ENCODE results near the gene DDX10. TPM values are rescaled to one million over a fixed set of nuclear protein-coding genes. Genes with fewer than 3 reads are reported as not detected.

DDX10 gene
- total and polyA plus RNA-seq, 4 donors = 20.5 to 34.2 (median 24.4) TPM

DNA sequence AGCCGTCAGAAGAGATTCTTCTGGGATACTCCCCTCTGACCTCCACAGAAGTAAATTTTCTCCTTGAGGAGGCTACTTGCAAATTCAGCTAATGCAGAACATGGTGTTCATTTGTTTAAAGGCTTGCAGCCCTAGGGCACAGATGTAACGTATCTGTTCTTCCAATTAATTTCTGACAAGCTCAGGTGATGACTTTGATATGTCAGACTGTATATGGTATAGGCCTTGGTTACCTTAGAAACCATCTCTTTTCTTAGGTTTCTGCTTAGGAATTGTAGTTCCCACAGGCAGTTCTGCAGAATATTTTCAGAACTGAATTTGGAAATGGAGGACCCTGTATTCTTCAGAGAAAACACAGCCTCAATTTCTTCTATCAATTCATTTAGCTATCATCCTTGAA is 117.1 kb downstream of the DDX10 start:
- Histone ChIP-seq H3K4me3 (ENCODE audit: low read depth, low read length) (no peak overlapping the region), H3K27me3 (ENCODE audit: control insufficient read depth, insufficient read depth, low read length) (no peaks in the 10 kb centered on the region), H3K27ac (ENCODE audit: low read depth, low read length) (no peak overlapping the region), H3K9me3 (ENCODE audit: control insufficient read depth, insufficient read depth, low read length) (peaks cover 6% of the 10 kb centered on the region), H3K36me3 (ENCODE audit: control insufficient read depth, insufficient read depth, low read length) (no peaks in the 10 kb centered on the region), H3K4me1 (ENCODE audit: control insufficient read depth, insufficient read depth, low read length) (no peaks in the 10 kb centered on the region)
- 57% methylated on average over 1 of the region's 2 CpGs for WGBS (ENCODE audit: insufficient coverage)
- DNase-seq (ENCODE audit: low read depth in 4 of 6, low spot score in 6 of 6) = no peak

DNA sequence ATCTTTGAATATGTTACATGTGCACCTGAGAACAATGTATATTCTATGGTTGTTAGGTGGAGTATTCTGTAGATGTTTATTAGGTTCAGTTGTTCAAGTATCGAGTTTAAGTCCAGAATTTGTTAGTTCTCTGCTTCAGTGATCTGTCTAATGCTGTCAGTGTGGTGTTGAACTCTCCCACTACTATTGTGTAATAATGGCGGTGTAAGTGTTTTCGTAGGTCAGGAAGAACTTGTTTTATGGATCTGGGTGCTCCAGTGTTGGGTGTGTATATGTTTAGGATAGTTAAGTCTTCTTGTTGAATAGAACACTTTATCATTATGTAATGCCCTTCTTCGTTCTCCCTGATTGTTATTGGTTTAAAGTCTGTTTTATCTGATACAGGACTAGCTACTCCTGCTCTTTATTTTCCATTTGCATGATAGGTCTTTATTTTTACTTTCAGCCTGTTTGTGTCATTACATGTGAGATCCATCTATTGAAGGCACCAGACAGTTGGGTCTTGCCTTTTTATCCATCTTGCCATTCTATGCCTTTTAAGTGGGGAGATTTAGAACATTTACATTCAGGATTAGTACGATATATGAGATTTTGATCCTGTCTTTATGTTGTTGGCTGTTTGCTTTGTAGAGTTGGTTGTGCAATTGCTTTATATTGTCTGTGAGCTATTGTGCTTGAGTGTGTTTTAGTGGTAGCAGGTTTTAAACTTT is 121.6 kb downstream of the DDX10 start:
- H3K4me3 ChIP-seq (ENCODE audit: low read depth, low read length) = no peak overlapping the region
- H3K36me3 ChIP-seq (ENCODE audit: control insufficient read depth, insufficient read depth, low read length) = no peaks in the 10 kb centered on the region
- H3K4me1 ChIP-seq (ENCODE audit: control insufficient read depth, insufficient read depth, low read length) = no peaks in the 10 kb centered on the region
- no peaks in the 10 kb centered on the region for H3K27me3 ChIP-seq (ENCODE audit: control insufficient read depth, insufficient read depth, low read length)
- H3K9me3 ChIP-seq (ENCODE audit: control insufficient read depth, insufficient read depth, low read length) = peaks cover 6% of the 10 kb centered on the region
- no peak for DNase-seq (ENCODE audit: low read depth in 4 of 6, low spot score in 6 of 6)
- 100% methylated on average over 1 of the region's 5 CpGs for WGBS (ENCODE audit: insufficient coverage)
- no peak overlapping the region for H3K27ac ChIP-seq (ENCODE audit: low read depth, low read length)

DNA sequence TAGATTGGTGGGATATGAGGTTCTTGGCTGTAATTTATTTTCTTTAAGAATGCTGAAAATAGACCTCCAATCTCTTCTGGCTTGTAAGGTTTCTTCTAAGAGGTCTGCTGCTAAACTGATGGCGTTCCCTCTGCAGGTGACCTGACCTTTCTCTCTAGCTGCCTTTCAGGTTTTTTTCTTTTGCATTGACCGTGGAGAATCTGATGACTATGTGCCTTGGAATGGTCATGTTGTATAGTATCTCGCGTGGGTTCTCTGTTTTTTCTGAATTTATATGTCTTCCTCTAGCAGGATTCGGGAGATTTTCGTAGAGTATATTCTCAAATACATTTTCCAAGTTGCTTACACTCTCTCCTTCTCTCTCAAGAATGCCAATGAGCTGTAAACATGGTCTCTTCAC is 122.2 kb downstream of the DDX10 start:
- H3K27me3 ChIP-seq (ENCODE audit: control insufficient read depth, insufficient read depth, low read length) = no peaks in the 10 kb centered on the region
- no peaks in the 10 kb centered on the region for H3K4me1 ChIP-seq (ENCODE audit: control insufficient read depth, insufficient read depth, low read length)
- no peaks in the 10 kb centered on the region for H3K36me3 ChIP-seq (ENCODE audit: control insufficient read depth, insufficient read depth, low read length)
- peaks cover 6% of the 10 kb centered on the region for H3K9me3 ChIP-seq (ENCODE audit: control insufficient read depth, insufficient read depth, low read length)
- DNase-seq (ENCODE audit: low read depth in 4 of 6, low spot score in 6 of 6) = no peak
- H3K27ac ChIP-seq (ENCODE audit: low read depth, low read length) = no peak overlapping the region
- no peak overlapping the region for H3K4me3 ChIP-seq (ENCODE audit: low read depth, low read length)
- no CpG with 5 or more reads among the region's 6 CpGs for WGBS (ENCODE audit: insufficient coverage)

DNA sequence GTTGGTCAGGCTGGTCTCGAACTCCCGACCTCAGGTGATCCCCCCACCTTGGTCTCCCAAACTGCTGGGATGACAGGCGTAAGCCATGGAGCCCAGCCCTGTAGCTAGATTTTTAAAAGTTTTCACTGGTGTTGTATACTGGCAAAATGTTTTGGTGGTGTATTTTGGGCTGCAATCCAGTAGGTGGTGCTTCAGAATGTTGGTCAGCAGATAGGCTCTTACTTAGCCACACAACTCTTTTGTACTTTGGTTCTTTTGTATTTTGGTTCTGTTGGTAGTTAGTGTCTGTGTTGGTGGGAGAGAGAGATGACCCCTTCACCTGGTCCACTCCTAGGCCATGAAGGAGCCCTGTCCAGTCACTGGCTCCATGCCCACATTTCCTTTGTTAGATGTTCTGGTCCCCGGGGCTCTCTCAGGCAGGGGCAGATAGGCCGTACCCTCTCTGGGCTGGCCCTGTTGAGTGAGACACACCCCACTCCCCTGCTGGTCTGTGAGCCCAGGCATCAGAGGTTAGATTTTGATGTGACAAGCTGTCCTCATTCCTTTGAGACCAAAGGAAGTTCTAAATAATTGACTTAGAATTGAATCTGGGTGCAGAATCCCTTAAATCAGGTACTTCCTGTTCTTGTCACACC is 123.8 kb downstream of the DDX10 start:
- 90% methylated on average over 5 of the region's 5 CpGs for WGBS (ENCODE audit: insufficient coverage)
- peak in 1 of 6 donors; percentile 25 for DNase-seq (ENCODE audit: low read depth in 4 of 6, low spot score in 6 of 6)
- no peaks in the 10 kb centered on the region for H3K36me3 ChIP-seq (ENCODE audit: control insufficient read depth, insufficient read depth, low read length)
- no peaks in the 10 kb centered on the region for H3K4me1 ChIP-seq (ENCODE audit: control insufficient read depth, insufficient read depth, low read length)
- no peak overlapping the region for H3K27ac ChIP-seq (ENCODE audit: low read depth, low read length)
- H3K27me3 ChIP-seq (ENCODE audit: control insufficient read depth, insufficient read depth, low read length) = no peaks in the 10 kb centered on the region
- H3K9me3 ChIP-seq (ENCODE audit: control insufficient read depth, insufficient read depth, low read length) = peaks cover 6% of the 10 kb centered on the region
- no peak overlapping the region for H3K4me3 ChIP-seq (ENCODE audit: low read depth, low read length)

DNA sequence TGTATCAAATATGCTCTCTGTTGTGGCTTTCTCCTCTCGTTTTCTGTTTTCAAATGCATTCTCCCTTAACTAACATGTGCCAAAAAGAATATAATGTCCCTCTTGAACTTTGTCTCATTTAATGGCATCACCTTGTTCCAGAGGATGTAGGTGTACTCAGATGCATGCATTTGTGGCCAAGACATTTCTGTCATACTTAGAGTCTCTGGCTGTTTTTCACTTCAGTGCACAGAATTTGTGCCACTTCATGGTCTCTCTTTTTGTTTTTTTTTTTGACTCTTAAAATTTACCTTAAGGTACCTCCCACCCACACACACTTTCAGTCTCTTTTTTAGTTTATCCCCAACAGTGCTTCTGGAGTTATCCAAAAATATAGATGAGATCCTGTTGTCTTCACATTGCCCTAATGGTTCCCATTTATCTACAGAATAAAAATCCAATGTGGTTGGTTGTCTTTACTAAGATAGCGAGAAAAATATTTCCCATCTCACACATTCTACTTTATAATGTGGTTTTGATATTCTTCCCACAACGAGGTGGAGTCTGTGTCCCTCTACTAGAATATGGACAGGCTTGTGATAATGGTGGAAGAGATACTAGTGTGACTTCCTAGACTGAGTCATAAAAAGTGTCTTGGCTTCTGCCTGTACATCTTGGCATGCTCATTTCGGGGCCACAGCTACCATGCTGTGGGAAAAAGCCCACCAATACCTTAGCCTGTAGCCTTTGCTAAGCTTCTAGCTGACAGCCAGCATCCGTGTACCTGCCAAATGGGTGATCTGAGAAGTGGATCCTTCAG is 125.8 kb downstream of the DDX10 start:
- Histone ChIP-seq H3K9me3 (ENCODE audit: control insufficient read depth, insufficient read depth, low read length) (no peaks in the 10 kb centered on the region), H3K27ac (ENCODE audit: low read depth, low read length) (no peak overlapping the region), H3K36me3 (ENCODE audit: control insufficient read depth, insufficient read depth, low read length) (no peaks in the 10 kb centered on the region), H3K4me1 (ENCODE audit: control insufficient read depth, insufficient read depth, low read length) (no peaks in the 10 kb centered on the region), H3K27me3 (ENCODE audit: control insufficient read depth, insufficient read depth, low read length) (no peaks in the 10 kb centered on the region), H3K4me3 (ENCODE audit: low read depth, low read length) (no peak overlapping the region)
- 88% methylated on average over 1 of the region's 5 CpGs for WGBS (ENCODE audit: insufficient coverage)
- DNase-seq (ENCODE audit: low read depth in 4 of 6, low spot score in 6 of 6) = no peak

DNA sequence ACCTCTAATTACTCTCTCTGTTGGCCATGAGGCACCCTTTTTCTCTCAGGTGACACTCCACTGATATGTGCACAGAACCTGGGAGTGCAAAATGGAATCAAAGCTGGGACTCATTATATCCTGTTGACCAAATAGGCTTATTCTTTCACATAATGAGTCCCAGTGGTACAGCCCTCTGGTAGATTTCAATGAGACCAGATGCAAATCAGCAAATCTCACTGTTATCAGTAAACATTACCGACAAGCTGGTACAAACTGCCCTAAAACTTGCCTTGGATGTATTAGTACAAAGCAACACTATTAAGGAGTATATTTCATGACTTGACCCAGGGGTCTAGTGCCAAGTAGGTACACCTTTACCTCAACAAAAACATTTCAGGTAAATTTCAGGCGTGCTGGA is 128.3 kb downstream of the DDX10 start:
- no CpG with 5 or more reads among the region's 2 CpGs for WGBS (ENCODE audit: insufficient coverage)
- H3K9me3 ChIP-seq (ENCODE audit: control insufficient read depth, insufficient read depth, low read length) = no peaks in the 10 kb centered on the region
- H3K27me3 ChIP-seq (ENCODE audit: control insufficient read depth, insufficient read depth, low read length) = no peaks in the 10 kb centered on the region
- H3K4me1 ChIP-seq (ENCODE audit: control insufficient read depth, insufficient read depth, low read length) = no peaks in the 10 kb centered on the region
- DNase-seq (ENCODE audit: low read depth in 4 of 6, low spot score in 6 of 6) = no peak
- H3K4me3 ChIP-seq (ENCODE audit: low read depth, low read length) = no peak overlapping the region
- H3K27ac ChIP-seq (ENCODE audit: low read depth, low read length) = no peak overlapping the region
- H3K36me3 ChIP-seq (ENCODE audit: control insufficient read depth, insufficient read depth, low read length) = no peaks in the 10 kb centered on the region

DNA sequence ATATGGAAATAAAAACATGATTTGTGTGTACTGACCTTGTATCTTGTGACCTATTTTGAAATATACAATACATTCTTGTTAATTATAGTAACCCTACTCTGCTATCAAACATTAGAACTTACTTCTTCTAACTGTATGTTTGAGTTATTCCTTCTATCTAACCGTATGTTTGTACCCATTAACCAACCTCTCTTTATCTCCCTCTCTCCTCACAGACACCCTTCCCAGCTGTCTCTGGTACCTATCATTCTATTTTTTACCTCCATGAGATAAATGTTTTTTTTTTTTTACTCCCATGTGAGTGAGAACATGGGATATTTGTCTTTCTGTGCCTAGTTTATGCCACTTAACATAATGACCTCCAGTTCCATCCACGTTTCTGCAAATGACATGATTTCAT is 128.7 kb downstream of the DDX10 start:
- Histone ChIP-seq H3K27ac (ENCODE audit: low read depth, low read length) (no peak overlapping the region), H3K27me3 (ENCODE audit: control insufficient read depth, insufficient read depth, low read length) (no peaks in the 10 kb centered on the region), H3K36me3 (ENCODE audit: control insufficient read depth, insufficient read depth, low read length) (no peaks in the 10 kb centered on the region), H3K4me1 (ENCODE audit: control insufficient read depth, insufficient read depth, low read length) (no peaks in the 10 kb centered on the region), H3K9me3 (ENCODE audit: control insufficient read depth, insufficient read depth, low read length) (no peaks in the 10 kb centered on the region), H3K4me3 (ENCODE audit: low read depth, low read length) (no peak overlapping the region)
- DNase-seq (ENCODE audit: low read depth in 4 of 6, low spot score in 6 of 6) = no peak
- WGBS (ENCODE audit: insufficient coverage) = no CpG with 5 or more reads among the region's 2 CpGs

DNA sequence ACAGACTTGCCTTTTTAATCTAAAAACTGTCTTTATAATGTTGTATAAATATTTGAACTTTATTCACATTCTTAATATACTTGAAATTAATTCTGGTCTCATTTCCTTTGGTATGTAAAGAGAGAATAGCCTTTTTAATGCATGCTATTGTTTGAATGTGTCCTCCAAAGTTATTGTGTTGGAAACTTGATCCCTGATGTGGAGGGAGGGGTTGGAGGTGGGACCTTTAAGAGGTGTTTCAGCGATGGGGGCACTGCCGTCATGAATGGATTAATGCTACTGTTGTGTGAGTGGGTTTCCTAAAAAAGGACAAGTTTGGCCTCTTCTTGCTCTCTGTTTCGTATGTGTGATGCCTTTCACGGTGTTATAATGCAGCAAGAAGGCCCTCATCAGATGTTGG is 131.7 kb downstream of the DDX10 start:
- DNase-seq (ENCODE audit: low read depth in 4 of 6, low spot score in 6 of 6) = no peak
- Histone ChIP-seq H3K27me3 (ENCODE audit: control insufficient read depth, insufficient read depth, low read length) (no peaks in the 10 kb centered on the region), H3K27ac (ENCODE audit: low read depth, low read length) (no peak overlapping the region), H3K36me3 (ENCODE audit: control insufficient read depth, insufficient read depth, low read length) (no peaks in the 10 kb centered on the region), H3K4me1 (ENCODE audit: control insufficient read depth, insufficient read depth, low read length) (no peaks in the 10 kb centered on the region), H3K9me3 (ENCODE audit: control insufficient read depth, insufficient read depth, low read length) (no peaks in the 10 kb centered on the region), H3K4me3 (ENCODE audit: low read depth, low read length) (no peak overlapping the region)
- 63% methylated on average over 3 of the region's 4 CpGs for WGBS (ENCODE audit: insufficient coverage)

DNA sequence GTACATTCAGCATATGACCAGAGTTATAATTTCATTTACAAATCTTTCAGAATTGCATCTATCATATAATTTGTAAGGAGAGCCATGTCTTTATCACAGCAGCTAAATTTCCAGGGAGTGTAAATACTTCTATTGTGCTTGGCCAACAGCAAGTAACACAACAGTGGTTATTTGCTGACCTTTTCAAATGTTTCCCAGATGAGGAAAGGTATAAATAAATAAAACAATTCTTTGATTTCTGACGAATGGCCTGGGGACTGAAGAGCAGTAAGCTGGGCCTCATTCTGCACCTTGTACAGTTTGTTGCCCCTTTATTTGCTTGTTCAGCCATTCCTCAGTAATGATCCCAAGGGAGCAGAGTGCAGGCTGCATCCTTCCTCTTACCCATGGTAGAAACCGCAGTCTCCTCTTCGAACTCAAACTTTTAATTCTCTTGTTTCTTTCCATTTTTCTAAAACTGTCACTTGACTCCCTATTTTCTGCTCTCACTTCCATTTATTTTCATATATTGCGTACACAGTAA is 132.8 kb downstream of the DDX10 start:
- no peaks in the 10 kb centered on the region for H3K4me1 ChIP-seq (ENCODE audit: control insufficient read depth, insufficient read depth, low read length)
- H3K27ac ChIP-seq (ENCODE audit: low read depth, low read length) = no peak overlapping the region
- no peaks in the 10 kb centered on the region for H3K9me3 ChIP-seq (ENCODE audit: control insufficient read depth, insufficient read depth, low read length)
- DNase-seq (ENCODE audit: low read depth in 4 of 6, low spot score in 6 of 6) = no peak
- H3K4me3 ChIP-seq (ENCODE audit: low read depth, low read length) = no peak overlapping the region
- H3K36me3 ChIP-seq (ENCODE audit: control insufficient read depth, insufficient read depth, low read length) = no peaks in the 10 kb centered on the region
- 89% methylated on average over 4 of the region's 4 CpGs for WGBS (ENCODE audit: insufficient coverage)
- no peaks in the 10 kb centered on the region for H3K27me3 ChIP-seq (ENCODE audit: control insufficient read depth, insufficient read depth, low read length)
